NT2/D1 (cell line): ENCODE measurements around the gene HERC3.

Source experiments
- SUZ12 ChIP-seq: IDR thresholded peaks from 2 replicates; pipeline ENCODE4 v1.6.1; 2011; ENCODE audit not compliant: insufficient read length, insufficient read depth; ENCODE audit errors: extremely low read depth
- YY1 ChIP-seq: IDR thresholded peaks from 2 replicates; pipeline ENCODE4 v1.6.1; 2011; ENCODE audit not compliant: insufficient read length, insufficient read depth
- ZNF274 ChIP-seq: IDR thresholded peaks from 2 replicates; pipeline ENCODE4 v1.6.1; 2011; ENCODE audit warnings: mild to moderate bottlenecking, low read depth, low read length

DNA sequence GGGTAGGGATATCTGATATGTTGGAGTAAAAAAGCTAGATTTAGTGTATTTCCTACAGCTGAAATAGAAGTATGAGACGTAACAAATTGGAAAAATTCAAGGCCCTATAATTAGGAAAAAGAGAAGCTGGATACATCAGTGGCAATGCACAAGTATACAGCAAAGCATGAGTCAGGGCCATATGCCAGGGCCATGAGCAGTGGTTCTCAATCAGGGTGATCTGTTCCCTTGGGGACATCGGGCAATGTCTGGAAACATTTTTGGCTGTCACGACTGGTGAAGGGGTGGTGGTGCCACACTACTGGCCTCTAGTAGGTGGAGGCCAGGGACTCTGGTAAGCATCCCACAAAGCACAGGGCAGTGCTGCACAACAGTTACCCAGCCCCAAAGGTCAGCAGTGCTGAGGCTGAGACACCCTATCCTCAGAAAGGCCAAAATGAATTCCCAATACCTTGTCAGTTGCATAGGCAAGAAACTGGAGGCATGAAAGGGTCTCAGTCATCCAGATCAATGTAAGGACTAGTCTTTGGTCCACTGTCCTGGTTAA is 142.2 kb downstream of the HERC3 start:
- TF ChIP-seq YY1, result no peak
- TF ChIP-seq ZNF274, result no peak
- no peak for TF ChIP-seq SUZ12
